ENCODE data around the gene SPTBN1.
"Not testable (repeated sequence)": the region's sequence is repeated elsewhere in the genome, so short reads cannot be mapped to it uniquely, and the experiment has no call there.

The SPTBN1 gene

GRCh38 chr2:54508541-54508940 lies 52.4 kb downstream of the SPTBN1 start:
- no peak for DNase-seq

- not testable (repeated sequence) for DNase-seq
These were observed 52.9 kb downstream of the SPTBN1 start for GRCh38 chr2:54509043-54509442.

- DNase-seq, result no peak
These were observed 54.8 kb downstream of the SPTBN1 start for GRCh38 chr2:54510916-54511315.

- DNase-seq, result no peak
These were observed 56.1 kb downstream of the SPTBN1 start for GRCh38 chr2:54512183-54512582.

GRCh38 chr2:54512663-54513362 lies 56.7 kb downstream of the SPTBN1 start:
- no peak for DNase-seq

- no peak for DNase-seq
These were observed 57.2 kb downstream of the SPTBN1 start for GRCh38 chr2:54513363-54513715.

- DNase-seq, result no peak
These were observed 58.9 kb downstream of the SPTBN1 start for GRCh38 chr2:54514822-54515569.

- DNase-seq, result no peak
These were observed 60.7 kb downstream of the SPTBN1 start for GRCh38 chr2:54516842-54517241.

GRCh38 chr2:54518016-54518415 lies 61.9 kb downstream of the SPTBN1 start:
- not testable (repeated sequence) for DNase-seq

GRCh38 chr2:54518430-54518829 lies 62.3 kb downstream of the SPTBN1 start:
- no peak for DNase-seq

GRCh38 chr2:54519841-54520459 lies 63.8 kb downstream of the SPTBN1 start:
- no peak for DNase-seq

GRCh38 chr2:54520687-54521086 lies 64.6 kb downstream of the SPTBN1 start:
- no peak for DNase-seq

- peak; percentile 62 for DNase-seq
These were observed 66.6 kb downstream of the SPTBN1 start for GRCh38 chr2:54522624-54523281.

- DNase-seq, result no peak
These were observed 67.3 kb downstream of the SPTBN1 start for GRCh38 chr2:54523324-54523959.

GRCh38 chr2:54524226-54524991 lies 68.3 kb downstream of the SPTBN1 start:
- no peak for DNase-seq

GRCh38 chr2:54525321-54525720 lies 69.2 kb downstream of the SPTBN1 start:
- DNase-seq, result no peak

GRCh38 chr2:54526226-54526879 lies 70.2 kb downstream of the SPTBN1 start:
- no peak for DNase-seq

- DNase-seq, result no peak
These were observed 72.3 kb downstream of the SPTBN1 start for GRCh38 chr2:54528311-54528955.

GRCh38 chr2:54529518-54529917 lies 73.4 kb downstream of the SPTBN1 start:
- DNase-seq, result not testable (repeated sequence)

- DNase-seq, result no peak
These were observed 73.8 kb downstream of the SPTBN1 start for GRCh38 chr2:54529935-54530334.

GRCh38 chr2:54531558-54531957 lies 75.4 kb downstream of the SPTBN1 start:
- no peak for DNase-seq

Measured in activated CD8-positive, alpha-beta memory T cell treated with anti-CD3 and anti-CD28 coated beads, Interleukin-2, amount 50 U/mL, for 48 hours (primary cell).